Head of caudate nucleus (tissue), 42 donors: ENCODE data around the gene TOR2A.
"Not testable (repeated sequence)": the region's sequence is repeated elsewhere in the genome, so short reads cannot be mapped to it uniquely, and the experiment has no call there.

Experiments
- DNase-seq, 42 donors: peaks; one replicate each; pipeline versions ENCODE4 v3.0.0 to v3.0.0-alpha.2; 2020 to 2021; ENCODE audit warnings: mixed read lengths in 7 of 42
- intact Hi-C: fragments of 100-400 bp; cut with DNase I; formaldehyde crosslinking; loops from one replicate; pipeline ENCODE4 v1.15.0; 2022

TOR2A gene

GRCh38 chr9:127734747-127735529 is at the start of gene TOR2A:
Gene TOR2A, minus strand, starts transcription at chr9:127735294. Its CDS starts 24 bp downstream, at chr9:127735270.
- peak; percentile 94 to 99 (median 98) for DNase-seq
- intact Hi-C loops = loop anchor here (2.0 to 10.0 kb wide), 5 partner anchors 52 to 230 kb away; partner anchors contain the start of genes AK1, CDK9 and ST6GALNAC4

GRCh38 chr9:127783111-127784008 is 48.3 kb upstream of the TOR2A start:
- DNase-seq = peak in 15 of 42 donors; percentile 11 to 49 (median 33)
- intact Hi-C loops = loop anchor here (10.0 kb wide), 1 partner anchor 131 kb away; the partner anchor contains the start of gene ST6GALNAC4

DNA sequence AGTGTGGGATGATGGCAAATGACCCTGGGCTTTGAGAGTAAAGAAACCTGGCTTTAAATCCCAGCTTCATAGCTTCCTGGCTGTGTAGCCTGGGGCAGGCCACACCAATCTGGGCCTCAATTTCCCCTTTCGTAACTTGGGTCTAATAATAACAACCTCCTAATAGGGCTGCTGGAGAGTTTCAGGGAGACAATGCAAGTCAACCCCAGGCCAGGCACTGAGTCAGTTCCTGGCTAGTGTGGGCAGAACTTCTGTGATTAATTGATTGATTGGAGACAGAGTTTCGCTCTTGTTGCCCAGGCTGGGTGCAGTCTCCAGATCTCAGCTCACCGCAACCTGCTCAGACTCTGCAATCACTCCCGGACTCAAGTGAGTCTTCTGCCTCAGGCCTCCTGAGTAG is 46.7 kb upstream of the TOR2A start:
- DNase-seq = no peak
- intact Hi-C loops = loop anchor here (10.0 kb wide), 1 partner anchor 133 kb away; the partner anchor contains the start of gene ST6GALNAC4

DNA sequence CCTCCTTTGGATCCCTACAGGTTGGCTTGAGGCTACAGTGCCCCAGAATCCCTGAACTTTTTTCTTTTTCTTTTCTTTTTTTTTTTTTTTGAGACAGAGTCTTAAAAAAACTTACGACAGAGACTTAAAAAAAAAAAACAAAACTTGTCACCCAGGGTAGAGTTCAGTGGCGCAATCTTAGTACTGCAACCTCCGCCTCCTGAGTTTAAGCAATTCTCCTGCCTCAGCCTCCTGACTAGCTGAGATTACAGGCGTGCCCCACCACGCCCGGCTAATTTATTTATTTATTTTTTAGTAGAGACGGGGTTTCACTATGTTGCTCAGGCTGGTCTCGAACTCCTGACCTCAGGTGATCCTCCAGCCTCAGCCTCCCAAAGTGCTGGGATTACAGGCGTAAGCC is 45.8 kb upstream of the TOR2A start:
- intact Hi-C loops = loop anchor here (10.0 kb wide), 1 partner anchor 134 kb away; the partner anchor contains the start of gene ST6GALNAC4

GRCh38 chr9:127780126-127780885 is 45.2 kb upstream of the TOR2A start:
- DNase-seq = peak in 41 of 42 donors; percentile 19 to 83 (median 60)
- intact Hi-C loops = loop anchor here (10.0 kb wide), 1 partner anchor 134 kb away; the partner anchor contains the start of gene ST6GALNAC4

More for the DNA sequence above, 45.8 kb upstream of the TOR2A start:
- DNase-seq = not testable (repeated sequence)

DNA sequence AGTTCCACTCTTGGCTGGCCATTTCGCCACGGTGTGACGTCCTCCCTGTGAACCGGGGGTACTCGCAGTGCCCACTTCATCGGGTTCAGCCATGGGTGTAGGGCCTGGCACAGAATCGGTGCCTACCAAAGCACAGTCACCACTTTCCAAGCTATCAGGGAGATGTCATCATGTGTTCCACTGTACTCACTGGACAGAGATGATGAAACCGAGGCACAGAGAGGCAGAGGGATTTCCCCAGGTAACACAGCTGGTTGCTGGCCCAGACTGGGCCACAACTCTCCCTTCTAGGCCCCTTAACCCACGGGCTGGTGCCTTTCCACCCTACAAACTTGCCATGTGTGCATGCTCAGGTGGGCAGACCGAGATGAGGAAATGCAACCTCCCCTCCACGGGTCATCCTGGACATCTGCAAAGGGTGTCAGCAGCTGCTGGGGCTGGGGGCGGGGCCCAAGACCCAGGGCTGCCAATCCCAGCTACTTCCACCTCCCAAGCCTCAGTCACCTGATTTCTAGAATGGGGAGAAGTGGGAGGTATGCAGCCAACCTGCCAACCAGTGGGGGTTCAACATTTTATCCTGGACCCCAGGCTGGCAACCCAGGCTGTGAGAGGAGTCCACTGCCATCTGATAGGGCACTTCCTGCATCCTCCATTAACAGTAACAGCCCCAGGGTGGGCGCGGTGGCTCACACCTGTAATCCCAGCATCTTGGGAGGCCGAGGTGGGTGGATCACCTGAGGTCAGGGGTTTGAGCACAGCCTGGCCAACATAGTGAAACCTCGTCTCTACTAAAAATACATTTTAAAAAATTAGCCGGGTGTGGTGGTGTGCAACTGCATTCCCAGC is 44.3 kb upstream of the TOR2A start:
- DNase-seq = peak in 1 of 42 donors; percentile 27
- intact Hi-C loops = no loop called here

GRCh38 chr9:127778280-127779135 is 43.4 kb upstream of the TOR2A start, which contains the start of gene SH2D3C:
Gene SH2D3C, minus strand, starts transcription at chr9:127778666. Its CDS starts 39 bp downstream, at chr9:127778627.
- peak in 6 of 42 donors; percentile 26 to 50 (median 32) for DNase-seq
- intact Hi-C loops = no loop called here

DNA sequence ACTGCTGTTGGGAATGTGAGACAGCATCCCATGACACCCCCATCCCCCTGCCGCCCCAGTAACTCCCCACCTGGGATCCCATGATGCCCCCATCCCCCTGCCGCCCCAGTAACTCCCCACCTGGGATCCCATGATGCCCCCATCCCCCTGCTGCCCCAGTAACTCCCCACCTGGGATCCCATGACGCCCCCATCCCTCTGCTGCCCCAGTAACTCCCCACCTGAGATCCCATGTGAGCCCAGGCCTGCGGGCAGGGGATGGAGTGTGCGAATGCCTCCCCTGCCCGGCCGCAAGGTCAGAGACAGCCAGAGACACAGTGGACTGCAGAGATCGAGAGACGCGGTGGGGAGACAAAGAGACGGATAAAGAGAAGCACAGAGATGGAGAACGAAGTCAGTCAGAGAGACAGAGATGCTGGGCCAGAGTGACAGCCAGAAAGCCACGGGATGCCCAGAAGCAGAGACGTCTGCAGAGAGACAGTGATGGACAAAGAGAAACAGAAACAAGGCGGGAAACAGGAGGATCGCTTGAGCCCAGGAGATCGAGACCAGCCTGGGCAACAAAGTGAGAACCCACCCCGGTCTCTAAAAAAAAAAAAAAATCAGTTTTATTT is 42.4 kb upstream of the TOR2A start:
- intact Hi-C loops = no loop called here
- DNase-seq = no peak

- DNase-seq = no peak
- intact Hi-C loops = no loop called here
Observed at GRCh38 chr9:127776924-127777289, 41.8 kb upstream of the TOR2A start.

GRCh38 chr9:127776195-127776923 is 41.3 kb upstream of the TOR2A start:
- DNase-seq = peak in 18 of 42 donors; percentile 8 to 64 (median 37)
- intact Hi-C loops = no loop called here

GRCh38 chr9:127773981-127774380 is 38.9 kb upstream of the TOR2A start:
- DNase-seq = no peak
- intact Hi-C loops = no loop called here

- intact Hi-C loops = no loop called here
Observed at GRCh38 chr9:127773272-127773671, 38.2 kb upstream of the TOR2A start.

GRCh38 chr9:127772603-127773002 is 37.5 kb upstream of the TOR2A start:
- DNase-seq = no peak
- intact Hi-C loops = no loop called here

More at GRCh38 chr9:127773272-127773671, 38.2 kb upstream of the TOR2A start:
- no peak for DNase-seq

DNA sequence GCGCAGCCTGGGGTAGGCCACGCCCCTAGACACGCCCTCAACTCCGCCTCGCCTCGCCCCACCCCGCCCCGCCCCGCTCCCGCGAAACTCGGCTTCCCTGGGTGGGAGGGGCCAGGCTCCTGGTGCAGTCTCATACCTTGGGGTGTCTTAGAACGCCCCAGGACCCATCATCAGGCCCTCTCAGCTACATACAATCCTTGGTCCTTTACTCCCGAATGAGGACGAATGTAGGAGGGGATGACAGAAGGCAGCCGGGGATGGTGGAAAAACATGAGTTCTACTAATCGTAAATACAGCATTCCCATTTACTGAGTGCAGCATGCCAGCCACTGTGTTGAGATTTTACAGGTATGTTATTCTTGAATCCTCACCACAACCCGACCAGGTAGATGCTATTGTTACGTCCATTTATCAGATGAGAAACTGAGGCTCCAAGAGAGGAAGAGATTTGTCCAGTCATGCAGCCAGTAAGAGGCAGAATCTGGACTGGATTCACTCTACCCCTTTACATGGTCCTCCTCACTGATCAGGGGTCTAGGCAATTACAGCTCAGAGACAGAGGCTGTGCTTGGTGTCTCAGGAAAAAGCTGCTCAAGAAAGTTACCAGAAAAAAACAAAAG is 36.6 kb upstream of the TOR2A start:
- DNase-seq = peak in 1 of 42 donors; percentile 95
- intact Hi-C loops = no loop called here

DNA sequence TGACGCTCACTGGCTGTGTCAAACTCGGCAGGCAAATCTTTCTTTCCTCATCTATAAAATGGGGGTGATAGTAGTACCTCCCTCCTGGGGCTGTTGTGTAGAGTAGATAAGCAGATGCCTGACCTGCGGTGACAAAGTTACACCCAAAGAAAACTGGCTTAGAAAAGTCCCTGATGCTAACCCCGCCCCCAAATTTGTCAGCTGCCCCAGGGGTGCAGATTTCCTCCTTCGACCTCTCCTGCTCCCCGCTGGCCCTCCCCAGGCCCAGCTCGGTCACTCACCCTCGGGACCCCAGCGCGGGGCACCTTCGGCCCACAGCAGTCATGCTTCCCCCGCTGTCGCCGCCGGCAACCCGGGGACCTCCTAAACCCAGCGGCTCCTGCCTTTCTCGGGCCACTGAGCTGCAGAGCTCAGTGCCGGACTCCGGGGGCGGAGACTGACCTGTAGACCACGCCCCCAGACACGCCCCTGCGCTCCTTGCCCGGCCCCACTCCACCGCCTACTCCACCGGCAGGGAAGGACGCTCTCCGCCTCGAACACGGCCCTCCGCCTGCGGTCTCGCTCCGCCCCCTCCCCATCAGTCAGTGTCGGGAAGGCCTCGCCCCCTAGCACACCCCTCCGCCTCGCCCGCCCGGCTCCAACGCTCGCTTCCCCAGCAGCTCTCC is 35.9 kb upstream of the TOR2A start:
- intact Hi-C loops = no loop called here
- peak in 41 of 42 donors; percentile 80 to 97 (median 93) for DNase-seq
